Measurements from ENCODE around the gene HDAC3. TPM values are rescaled to one million over a fixed set of nuclear protein-coding genes. Genes with fewer than 3 reads are reported as not detected.

HDAC3 gene
- total RNA-seq, 1 experiment from 2014 or later = 91.9 TPM

DNA sequence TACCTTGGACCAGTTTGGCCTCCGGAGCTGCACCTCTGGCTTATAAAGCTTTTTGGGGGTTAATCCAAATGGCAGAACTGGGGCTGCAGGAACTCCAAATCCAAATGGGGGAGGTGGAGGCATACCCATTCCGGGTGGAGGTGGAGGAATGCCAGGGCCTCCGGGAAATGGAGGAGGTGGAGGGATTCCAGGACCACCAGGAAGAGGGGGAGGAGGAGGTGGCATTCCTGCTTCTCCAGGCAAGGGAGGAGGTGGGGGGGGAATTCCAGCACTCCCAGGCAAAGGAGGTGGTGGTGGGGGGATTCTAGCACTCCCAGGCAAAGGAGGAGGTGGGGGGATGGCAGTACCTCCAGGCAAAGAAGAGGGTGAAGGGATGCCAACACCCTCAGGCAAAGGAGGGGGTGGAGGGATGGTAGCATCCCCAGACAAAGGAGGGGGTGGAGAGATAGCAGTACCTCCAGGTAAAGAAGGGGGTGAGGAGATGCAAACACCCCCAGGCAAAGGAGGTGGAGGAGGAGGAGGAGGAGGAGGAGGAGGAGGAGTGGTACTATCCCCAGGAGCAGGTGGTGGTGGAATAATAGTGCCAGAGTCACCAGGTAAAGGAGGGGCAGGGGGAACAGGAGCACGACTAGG is 63.0 kb downstream of the HDAC3 start (continued):
- TF ChIP-seq ZNF274 (IDR thresholded peaks at IDR 0.05; ENCODE audit: low read depth, low read length) (no peak), EZH2phosphoT487 (IDR thresholded peaks at IDR 0.05; ENCODE audit: borderline replicate concordance) (no peak)
- TF ChIP-seq, protein P1, sequence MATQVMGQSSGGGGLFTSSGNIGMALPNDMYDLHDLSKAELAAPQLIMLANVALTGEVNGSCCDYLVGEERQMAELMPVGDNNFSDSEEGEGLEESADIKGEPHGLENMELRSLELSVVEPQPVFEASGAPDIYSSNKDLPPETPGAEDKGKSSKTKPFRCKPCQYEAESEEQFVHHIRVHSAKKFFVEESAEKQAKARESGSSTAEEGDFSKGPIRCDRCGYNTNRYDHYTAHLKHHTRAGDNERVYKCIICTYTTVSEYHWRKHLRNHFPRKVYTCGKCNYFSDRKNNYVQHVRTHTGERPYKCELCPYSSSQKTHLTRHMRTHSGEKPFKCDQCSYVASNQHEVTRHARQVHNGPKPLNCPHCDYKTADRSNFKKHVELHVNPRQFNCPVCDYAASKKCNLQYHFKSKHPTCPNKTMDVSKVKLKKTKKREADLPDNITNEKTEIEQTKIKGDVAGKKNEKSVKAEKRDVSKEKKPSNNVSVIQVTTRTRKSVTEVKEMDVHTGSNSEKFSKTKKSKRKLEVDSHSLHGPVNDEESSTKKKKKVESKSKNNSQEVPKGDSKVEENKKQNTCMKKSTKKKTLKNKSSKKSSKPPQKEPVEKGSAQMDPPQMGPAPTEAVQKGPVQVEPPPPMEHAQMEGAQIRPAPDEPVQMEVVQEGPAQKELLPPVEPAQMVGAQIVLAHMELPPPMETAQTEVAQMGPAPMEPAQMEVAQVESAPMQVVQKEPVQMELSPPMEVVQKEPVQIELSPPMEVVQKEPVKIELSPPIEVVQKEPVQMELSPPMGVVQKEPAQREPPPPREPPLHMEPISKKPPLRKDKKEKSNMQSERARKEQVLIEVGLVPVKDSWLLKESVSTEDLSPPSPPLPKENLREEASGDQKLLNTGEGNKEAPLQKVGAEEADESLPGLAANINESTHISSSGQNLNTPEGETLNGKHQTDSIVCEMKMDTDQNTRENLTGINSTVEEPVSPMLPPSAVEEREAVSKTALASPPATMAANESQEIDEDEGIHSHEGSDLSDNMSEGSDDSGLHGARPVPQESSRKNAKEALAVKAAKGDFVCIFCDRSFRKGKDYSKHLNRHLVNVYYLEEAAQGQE (IDR thresholded peaks at IDR 0.05; ENCODE audit: low read depth) = no peak

Other genes with a start within 250 kb of the HDAC3 start
- not detected for gene PCDHGB4, start 249.2 kb downstream of the HDAC3 start, total RNA-seq (2021; ENCODE audit: unreplicated experiment)
- not detected for gene PCDHGA8, start 244.2 kb downstream of the HDAC3 start, total RNA-seq (2021; ENCODE audit: unreplicated experiment)
- 0.15 TPM for gene PCDHGB5, start 238.9 kb downstream of the HDAC3 start, total RNA-seq (2021; ENCODE audit: unreplicated experiment)
- gene PCDHGA9, start 234.1 kb downstream of the HDAC3 start, total RNA-seq (2021; ENCODE audit: unreplicated experiment) = 0.34 TPM
- 0.22 TPM for gene PCDHGB6, start 228.8 kb downstream of the HDAC3 start, total RNA-seq (2021; ENCODE audit: unreplicated experiment)
- 3.8 TPM for gene PCDHGA10, start 223.9 kb downstream of the HDAC3 start, total RNA-seq (2021; ENCODE audit: unreplicated experiment)
- 0.54 TPM for gene PCDHGB7, start 219.2 kb downstream of the HDAC3 start, total RNA-seq (2021; ENCODE audit: unreplicated experiment)
- 0.39 TPM for gene PCDHGA11, start 215.8 kb downstream of the HDAC3 start, total RNA-seq (2021; ENCODE audit: unreplicated experiment)
- gene PCDHGA12, start 206.3 kb downstream of the HDAC3 start, total RNA-seq (2021; ENCODE audit: unreplicated experiment) = 0.17 TPM
- 1.2 TPM for gene PCDHGC3, start 160.9 kb downstream of the HDAC3 start, total RNA-seq (2021; ENCODE audit: unreplicated experiment)
- 0.05 TPM for gene PCDHGC4, start 151.8 kb downstream of the HDAC3 start, total RNA-seq (2021; ENCODE audit: unreplicated experiment)
- not detected for gene PCDHGC5, start 147.8 kb downstream of the HDAC3 start, total RNA-seq (2021; ENCODE audit: unreplicated experiment)
- 142 TPM for gene DIAPH1, start 17.8 kb downstream of the HDAC3 start, total RNA-seq (2021; ENCODE audit: unreplicated experiment)
- gene RELL2, start 148 bp upstream of the HDAC3 start, total RNA-seq (2021; ENCODE audit: unreplicated experiment) = 8.7 TPM
- gene FCHSD1, start 14.6 kb upstream of the HDAC3 start, total RNA-seq (2021; ENCODE audit: unreplicated experiment) = 37.2 TPM
- gene ARAP3, start 45.4 kb upstream of the HDAC3 start, total RNA-seq (2021; ENCODE audit: unreplicated experiment) = 15.1 TPM
- 24.2 TPM for gene PCDH1, start 241.6 kb upstream of the HDAC3 start, total RNA-seq (2021; ENCODE audit: unreplicated experiment)